Astrocyte (in vitro differentiated cells and primary cell): ENCODE results near the gene TNPO3.

ENCODE experiments used
- CTCF ChIP-seq: IDR thresholded peaks from 2 replicates; pipeline ENCODE4 v1.5.1; 2011; ENCODE audit warnings: low read depth, mild to moderate bottlenecking, inconsistent platforms, low read length, moderate library complexity; ENCODE audit not compliant: insufficient read depth
- EZH2 ChIP-seq: IDR thresholded peaks from 2 replicates; pipeline ENCODE4 v1.6.1; 2012; ENCODE audit warnings: mild to moderate bottlenecking, low read length, inconsistent platforms; ENCODE audit not compliant: insufficient read depth

- TF ChIP-seq CTCF (no peak), EZH2 (no peak)
These were observed 99.8 kb downstream of the TNPO3 start for GRCh38 chr7:128954830-128955802.
